Stomach smooth muscle (tissue), 2 donors: ENCODE results near the gene ZNF438.

Source experiments
- H3K27ac ChIP-seq: one replicate; pipeline ENCODE4 v1.7.0; 2013; ENCODE audit warnings: mild to moderate bottlenecking, low read length, inconsistent platforms
- H3K27me3 ChIP-seq, 2 donors: one replicate each; pipeline ENCODE4 v1.7.0; 2013; ENCODE audit warnings: low read length in 2 of 2; ENCODE audit not compliant: insufficient read depth in 2 of 2, control insufficient read depth in 1 of 2
- H3K36me3 ChIP-seq, 2 donors: one replicate each; pipeline ENCODE4 v1.7.0; 2013; ENCODE audit warnings: low read length in 2 of 2; ENCODE audit not compliant: control insufficient read depth in 2 of 2, insufficient read depth in 2 of 2
- H3K4me1 ChIP-seq: one replicate; pipeline ENCODE4 v1.7.0; 2013; ENCODE audit warnings: low read length; ENCODE audit not compliant: control insufficient read depth, insufficient read depth
- H3K4me3 ChIP-seq, 2 donors: one replicate each; pipeline ENCODE4 v1.7.0; 2013; ENCODE audit warnings: low read length in 2 of 2
- H3K9ac ChIP-seq, 2 donors: one replicate each; pipeline ENCODE4 v1.7.0; 2013; ENCODE audit warnings: low read length in 2 of 2, mild to moderate bottlenecking in 1 of 2
- H3K9me3 ChIP-seq, 2 donors: one replicate each; pipeline ENCODE4 v1.7.0; 2013; ENCODE audit warnings: low read length in 2 of 2; ENCODE audit not compliant: control insufficient read depth in 2 of 2
- donor health status: healthy.
- donor health status: Pancreatic carcinoma.

Gene ZNF438

GRCh38 chr10:30849231-30850035, 182.2 kb downstream of the ZNF438 start:
- H3K9ac ChIP-seq: no peak overlapping the region
- no peaks in the 10 kb centered on the region for H3K27me3 ChIP-seq
- no peaks in the 10 kb centered on the region for H3K4me1 ChIP-seq
- H3K36me3 ChIP-seq: peaks cover 16 to 20% of the 10 kb centered on the region in 2 donors
- no peaks in the 10 kb centered on the region for H3K9me3 ChIP-seq
- H3K4me3 ChIP-seq: no peak overlapping the region
- no peak overlapping the region for H3K27ac ChIP-seq

- H3K36me3 ChIP-seq: peaks cover 16 to 20% of the 10 kb centered on the region in 2 donors
- H3K27ac ChIP-seq: no peak overlapping the region
- H3K9me3 ChIP-seq: no peaks in the 10 kb centered on the region
- no peaks in the 10 kb centered on the region for H3K27me3 ChIP-seq
- no peaks in the 10 kb centered on the region for H3K4me1 ChIP-seq
- H3K9ac ChIP-seq: no peak overlapping the region
- no peak overlapping the region for H3K4me3 ChIP-seq
Measured at GRCh38 chr10:30848396-30849032, 183.2 kb downstream of the ZNF438 start.

GRCh38 chr10:30847642-30848041, 184.0 kb downstream of the ZNF438 start:
- peaks cover 16 to 20% of the 10 kb centered on the region in 2 donors for H3K36me3 ChIP-seq
- H3K9me3 ChIP-seq: no peaks in the 10 kb centered on the region
- no peaks in the 10 kb centered on the region for H3K4me1 ChIP-seq
- H3K27ac ChIP-seq: no peak overlapping the region
- H3K9ac ChIP-seq: no peak overlapping the region
- H3K27me3 ChIP-seq: no peaks in the 10 kb centered on the region
- no peak overlapping the region for H3K4me3 ChIP-seq

- Histone ChIP-seq H3K27ac (no peak overlapping the region), H3K4me3 (no peak overlapping the region), H3K9ac (no peak overlapping the region), H3K9me3 (no peaks in the 10 kb centered on the region), H3K27me3 (no peaks in the 10 kb centered on the region), H3K36me3 (peaks cover 16 to 20% of the 10 kb centered on the region in 2 donors), H3K4me1 (no peaks in the 10 kb centered on the region)
Measured at GRCh38 chr10:30847199-30847598, 184.5 kb downstream of the ZNF438 start.

- H3K9me3 ChIP-seq: no peaks in the 10 kb centered on the region
- H3K9ac ChIP-seq: no peak overlapping the region
- no peaks in the 10 kb centered on the region for H3K4me1 ChIP-seq
- peaks cover 16 to 20% of the 10 kb centered on the region in 2 donors for H3K36me3 ChIP-seq
- no peak overlapping the region for H3K4me3 ChIP-seq
- H3K27ac ChIP-seq: no peak overlapping the region
- H3K27me3 ChIP-seq: no peaks in the 10 kb centered on the region
Measured at GRCh38 chr10:30846710-30847109, 185.0 kb downstream of the ZNF438 start.

- H3K27me3 ChIP-seq: no peaks in the 10 kb centered on the region
- no peak overlapping the region for H3K4me3 ChIP-seq
- H3K27ac ChIP-seq: no peak overlapping the region
- peaks cover 0 to 7% of the 10 kb centered on the region in 2 donors for H3K36me3 ChIP-seq
- H3K9ac ChIP-seq: no peak overlapping the region
- no peaks in the 10 kb centered on the region for H3K9me3 ChIP-seq
- H3K4me1 ChIP-seq: no peaks in the 10 kb centered on the region
Measured at GRCh38 chr10:30842894-30843293, 188.8 kb downstream of the ZNF438 start.

GRCh38 chr10:30842185-30842584, 189.5 kb downstream of the ZNF438 start:
- no peaks in the 10 kb centered on the region for H3K27me3 ChIP-seq
- no peak overlapping the region for H3K9ac ChIP-seq
- H3K9me3 ChIP-seq: no peaks in the 10 kb centered on the region
- H3K36me3 ChIP-seq: peaks cover 0 to 7% of the 10 kb centered on the region in 2 donors
- H3K4me1 ChIP-seq: no peaks in the 10 kb centered on the region
- no peak overlapping the region for H3K27ac ChIP-seq
- H3K4me3 ChIP-seq: no peak overlapping the region

- H3K27ac ChIP-seq: no peak overlapping the region
Measured at GRCh38 chr10:30840395-30841050, 191.1 kb downstream of the ZNF438 start.

GRCh38 chr10:30839652-30840051, 192.0 kb downstream of the ZNF438 start:
- H3K27me3 ChIP-seq: no peaks in the 10 kb centered on the region
- H3K36me3 ChIP-seq: no peaks in the 10 kb centered on the region
- no peak overlapping the region for H3K4me3 ChIP-seq
- no peak overlapping the region for H3K9ac ChIP-seq
- no peaks in the 10 kb centered on the region for H3K4me1 ChIP-seq
- H3K9me3 ChIP-seq: no peaks in the 10 kb centered on the region
- no peak overlapping the region for H3K27ac ChIP-seq

More at GRCh38 chr10:30840395-30841050, 191.1 kb downstream of the ZNF438 start:
- Histone ChIP-seq H3K36me3 (peaks cover 0 to 5% of the 10 kb centered on the region in 2 donors), H3K27me3 (no peaks in the 10 kb centered on the region), H3K4me1 (no peaks in the 10 kb centered on the region), H3K9me3 (no peaks in the 10 kb centered on the region), H3K4me3 (no peak overlapping the region), H3K9ac (no peak overlapping the region)

- H3K9ac ChIP-seq: no peak overlapping the region
- H3K4me3 ChIP-seq: no peak overlapping the region
- no peaks in the 10 kb centered on the region for H3K36me3 ChIP-seq
- H3K27ac ChIP-seq: no peak overlapping the region
- H3K27me3 ChIP-seq: no peaks in the 10 kb centered on the region
- no peaks in the 10 kb centered on the region for H3K4me1 ChIP-seq
- H3K9me3 ChIP-seq: no peaks in the 10 kb centered on the region
Measured at GRCh38 chr10:30836406-30836805, 195.3 kb downstream of the ZNF438 start.
